ENCODE results near the gene JSRP1.

GRCh38 chr19:2226051-2226839 lies 30.0 kb downstream of the JSRP1 start:
- no peak for TF ChIP-seq CTCF (IDR thresholded peaks at IDR 0.05)
- TF ChIP-seq REST (IDR thresholded peaks at IDR 0.05): no peak
- TF ChIP-seq POLR2A (IDR thresholded peaks at IDR 0.05; ENCODE audit: low read length): no peak
- no peak for TF ChIP-seq BHLHE40 (IDR thresholded peaks at IDR 0.05; ENCODE audit: low read depth, low read length)
- TF ChIP-seq ESRRA (IDR thresholded peaks at IDR 0.05; ENCODE audit: borderline replicate concordance, low read length): no peak
- no peak for TF ChIP-seq JUN (IDR thresholded peaks at IDR 0.05)
- TF ChIP-seq JUNB (IDR thresholded peaks at IDR 0.05): no peak
- no peak for TF ChIP-seq RAD21 (conservative IDR thresholded peaks at IDR 0.05 in 1 of 2, IDR thresholded peaks at IDR 0.05 in 1 of 2)
- TF ChIP-seq CHD2 (IDR thresholded peaks at IDR 0.05; ENCODE audit: low read length, partially characterized antibody): no peak
- no peak for TF ChIP-seq HDAC2 (IDR thresholded peaks at IDR 0.05)
- no peak for TF ChIP-seq MAZ (IDR thresholded peaks at IDR 0.05; ENCODE audit: borderline replicate concordance, low read depth, low read length)
- TF ChIP-seq MAX (IDR thresholded peaks at IDR 0.05): no peak

Data from A549 (cell line).